ENCODE measurements around the gene PAXIP1. TPM values are rescaled to one million over a fixed set of nuclear protein-coding genes. Genes with fewer than 3 reads are reported as not detected.

The PAXIP1 gene
- total and polyA plus RNA-seq, 10 of the 15 experiments (the other 5 are each of a cell fraction or from before 2014, with no cell fraction given) = 7.3 to 27.2 (median 18.1) TPM

GRCh38 chr7:154998481-154998880 is 4.4 kb downstream of the PAXIP1 start (continued):
- TF ChIP-seq EGR1 (IDR thresholded peaks at IDR 0.05; ENCODE audit: borderline replicate concordance in 1 of 2, low read depth in 2 of 2, low read length in 2 of 2) (no peak), TCF3 (IDR thresholded peaks at IDR 0.05; ENCODE audit: borderline replicate concordance, insufficient read depth, low read depth, low read length) (no peak), SIX5 (IDR thresholded peaks at IDR 0.05; ENCODE audit: low read depth, low read length, severe bottlenecking) (no peak)

- 0 out of 2 replicates have a peak, but pooled peaks cover 5% of the 10 kb centered on the region for H3K4me1 ChIP-seq (ENCODE audit: control insufficient read depth, insufficient read depth, low read length)
- no peak overlapping the region for H3K4me3 ChIP-seq
- in situ Hi-C loops (cut with MboI) (no loop called here), intact Hi-C loops (cut with micrococcal nuclease; ENCODE audit: unreplicated experiment) (no loop called here)
- no peaks in the 10 kb centered on the region for H3K27me3 ChIP-seq (replicated peaks in 1 of 2; ENCODE audit: control insufficient read depth in 2 of 2, insufficient read depth in 2 of 2, low read length in 1 of 2)
- ChIA-PET RAD21 (ENCODE audit: unreplicated experiment) (no interaction called here), CTCF (interaction anchor here (3.5 to 4.3 kb wide), 2 partner anchors 11 to 70 kb away, joined by 16 to 31 read pairs; no protein-coding TSS in a partner anchor), POLR2A (no interaction called here), SMC1A (ENCODE audit: uncharacterized antibody, unreplicated experiment) (interaction anchor here (0.6 to 2.1 kb wide), 5 partner anchors 12 to 303 kb away, joined by 3 to 4 read pairs (median 3); no protein-coding TSS in a partner anchor)
- H3K9me3 ChIP-seq (replicated peaks; ENCODE audit: control insufficient read depth, insufficient read depth, low read length) = no peaks in the 10 kb centered on the region
- no peak overlapping the region; the same call in 1 of the 2 replicates for H3K9ac ChIP-seq (ENCODE audit: control insufficient read depth, insufficient read depth, low read length)
- no peak for DNase-seq (ENCODE audit: low read depth, low spot score)
- H2AFZ ChIP-seq (ENCODE audit: control insufficient read depth, low read depth, low read length) = no peak overlapping the region
- FAIRE-seq = no peak
- H3K4me2 ChIP-seq (ENCODE audit: control insufficient read depth, insufficient read depth) = no peak overlapping the region; the same call in 1 of the 2 replicates
- TF ChIP-seq MTA3 (IDR thresholded peaks at IDR 0.05; ENCODE audit: borderline replicate concordance, low read length) (no peak), ATF7 (IDR thresholded peaks at IDR 0.05; ENCODE audit: low read depth) (no peak), SMC3 (IDR thresholded peaks at IDR 0.05; ENCODE audit: borderline replicate concordance, low read length) (no peak), CREB1 (IDR thresholded peaks at IDR 0.05; ENCODE audit: low read depth) (no peak), PRDM15 (CRISPR knock-in tag; IDR thresholded peaks at IDR 0.05) (no peak), PAX8 (IDR thresholded peaks at IDR 0.05) (no peak), GATAD2B (conservative IDR thresholded peaks at IDR 0.05; ENCODE audit: low read depth) (no peak), SMARCA5 (IDR thresholded peaks at IDR 0.05) (no peak), POU2F2 (IDR thresholded peaks at IDR 0.05; ENCODE audit: borderline replicate concordance, low read depth, low read length) (no peak), REST (IDR thresholded peaks at IDR 0.05; ENCODE audit: low read depth, low read length) (no peak)
- no peak for ATAC-seq
- H3K79me2 ChIP-seq (ENCODE audit: control insufficient read depth, insufficient read depth, low read length) = peaks cover 30% of the 10 kb centered on the region
- 92% methylated on average over 10 of the region's 10 CpGs for WGBS (ENCODE audit: insufficient coverage, insufficient replicate concordance, low lambda C conversion rate, missing lambda C conversion rate)
- no peak overlapping the region for H3K27ac ChIP-seq (ENCODE audit: control insufficient read depth, insufficient read depth)
- no peaks in the 10 kb centered on the region for H4K20me1 ChIP-seq (ENCODE audit: control insufficient read depth, insufficient read depth)
- H3K36me3 ChIP-seq (ENCODE audit: control insufficient read depth in 2 of 2, insufficient read depth in 2 of 2, low read length in 1 of 2) = peaks cover 0 to 17% of the 10 kb centered on the region in 2 experiments; a peak in 3 of 4 replicates
- no TSS peak for BruUV-seq (replicated peaks)
These were observed 5.0 kb downstream of the PAXIP1 start for GRCh38 chr7:154997840-154998370.

Data from GM12878 (cell line).